Stimulated activated CD8-positive, alpha-beta memory T cell treated with anti-CD3 and anti-CD28 coated beads, Interleukin-15, amount 100 ng/mL, for 1 hour (primary cell): ENCODE measurements around the gene ABL1.

Source experiments
- DNase-seq: peaks from one replicate; pipeline ENCODE4 v3.0.0-alpha.2; 2020; ENCODE audit warnings: low read depth

Gene ABL1

DNA sequence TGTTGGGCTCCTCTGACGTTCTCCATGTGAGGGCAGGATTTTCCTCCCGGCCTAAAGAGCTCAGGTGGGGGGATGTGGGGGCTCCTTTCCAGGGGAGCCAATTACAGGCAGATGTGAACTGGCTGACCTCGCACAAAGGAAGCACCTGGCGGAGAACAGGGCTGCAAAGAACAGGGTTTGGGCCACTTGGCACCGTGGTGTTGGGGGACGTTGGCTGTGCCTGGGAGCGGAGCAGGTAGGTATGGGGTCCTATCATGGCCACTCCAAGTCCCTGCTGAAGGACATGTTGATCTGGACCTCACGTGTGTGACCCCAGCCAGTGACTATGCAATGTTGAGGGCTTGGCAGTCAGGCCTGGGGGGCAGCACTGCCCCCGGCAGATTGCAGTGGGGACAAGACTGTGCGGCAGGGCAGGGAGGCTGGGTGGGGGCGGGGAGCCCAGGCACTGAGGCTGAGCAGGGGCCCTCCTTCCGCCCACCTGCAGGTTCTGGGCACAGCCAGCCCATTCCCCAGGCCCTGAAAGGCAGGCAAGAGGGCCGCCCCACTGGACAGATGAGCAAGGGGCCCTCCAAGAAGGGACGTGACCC, 84.6 kb downstream of the ABL1 start:
- no peak for DNase-seq

DNA sequence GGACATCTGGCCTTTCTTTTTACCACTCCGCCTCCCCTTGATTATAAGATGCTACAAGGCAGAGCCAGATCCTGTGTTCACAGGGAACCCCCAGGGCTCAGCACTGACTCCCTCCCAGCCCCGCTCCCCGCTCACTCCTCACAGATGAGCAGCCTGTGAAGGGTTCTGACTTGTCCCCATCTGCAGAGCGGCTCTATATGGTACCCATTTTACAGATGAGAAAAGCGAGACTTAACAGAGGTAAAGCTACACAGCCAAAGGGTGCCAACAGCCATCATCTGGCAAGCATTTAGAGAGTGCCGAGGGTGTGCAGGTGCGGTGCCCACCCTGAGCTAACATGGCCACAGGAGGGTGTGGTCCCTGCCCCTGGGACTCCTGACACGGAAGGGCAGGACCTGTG, 85.2 kb downstream of the ABL1 start:
- DNase-seq = no peak

DNA sequence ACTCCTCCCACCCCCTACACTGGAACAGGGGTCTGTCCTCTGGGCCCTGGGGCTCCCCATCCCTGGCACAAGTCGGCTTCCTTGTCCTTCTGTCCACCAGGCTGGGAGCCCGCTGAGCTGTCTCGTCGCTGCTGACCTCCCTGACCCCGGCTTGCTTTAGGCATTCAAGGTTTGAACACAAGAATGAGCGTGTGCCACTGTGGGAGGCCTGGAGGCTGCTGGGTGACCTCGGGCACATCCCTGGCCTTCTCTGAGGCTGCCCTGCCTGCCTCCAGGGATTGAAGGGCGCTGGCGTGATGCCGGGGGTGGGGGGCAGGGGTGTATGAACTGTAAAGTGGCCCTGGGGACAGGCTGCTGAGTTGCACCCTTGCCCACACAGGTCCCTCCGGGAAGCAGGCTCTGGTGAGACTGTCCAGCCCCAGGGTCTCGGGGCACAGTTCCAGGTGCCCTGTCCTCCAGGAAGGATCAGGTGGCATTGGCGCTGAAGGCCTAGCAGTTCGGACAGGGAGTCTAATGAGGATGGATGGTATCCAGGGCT, 85.8 kb downstream of the ABL1 start:
- no peak for DNase-seq

DNA sequence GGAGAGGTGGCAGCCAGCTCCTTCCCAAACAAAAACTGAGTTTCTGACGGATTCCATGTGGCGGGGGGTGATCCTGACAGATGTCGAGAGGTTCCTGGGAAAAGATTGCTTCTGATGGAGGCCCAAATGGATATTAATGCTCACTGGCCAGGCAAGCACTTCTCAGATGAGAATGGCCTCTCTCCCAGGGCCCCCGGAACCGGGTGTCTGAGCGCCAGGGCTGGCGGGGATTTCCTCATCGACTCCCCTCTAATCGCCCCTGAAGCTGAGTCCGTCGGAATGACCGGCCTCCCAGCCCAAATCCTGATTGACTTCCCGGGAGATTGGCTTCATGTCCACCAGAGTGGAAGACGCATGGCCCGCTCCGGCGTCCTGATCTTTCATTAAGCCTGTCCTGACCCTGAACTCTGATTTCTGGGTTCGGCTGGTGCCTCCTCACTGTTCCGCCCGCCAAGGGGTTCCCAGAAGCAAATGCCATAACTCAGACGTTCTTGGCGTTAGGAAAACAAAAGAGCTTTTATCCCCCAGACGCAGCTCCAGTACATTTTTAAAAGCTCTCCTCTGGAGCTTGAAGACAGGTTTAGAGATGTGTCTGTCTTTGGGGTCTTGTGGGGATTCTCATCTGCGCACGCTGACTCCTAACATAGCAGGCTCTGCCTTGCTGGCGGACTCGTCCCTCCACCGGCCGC, 86.4 kb downstream of the ABL1 start:
- no peak for DNase-seq

DNA sequence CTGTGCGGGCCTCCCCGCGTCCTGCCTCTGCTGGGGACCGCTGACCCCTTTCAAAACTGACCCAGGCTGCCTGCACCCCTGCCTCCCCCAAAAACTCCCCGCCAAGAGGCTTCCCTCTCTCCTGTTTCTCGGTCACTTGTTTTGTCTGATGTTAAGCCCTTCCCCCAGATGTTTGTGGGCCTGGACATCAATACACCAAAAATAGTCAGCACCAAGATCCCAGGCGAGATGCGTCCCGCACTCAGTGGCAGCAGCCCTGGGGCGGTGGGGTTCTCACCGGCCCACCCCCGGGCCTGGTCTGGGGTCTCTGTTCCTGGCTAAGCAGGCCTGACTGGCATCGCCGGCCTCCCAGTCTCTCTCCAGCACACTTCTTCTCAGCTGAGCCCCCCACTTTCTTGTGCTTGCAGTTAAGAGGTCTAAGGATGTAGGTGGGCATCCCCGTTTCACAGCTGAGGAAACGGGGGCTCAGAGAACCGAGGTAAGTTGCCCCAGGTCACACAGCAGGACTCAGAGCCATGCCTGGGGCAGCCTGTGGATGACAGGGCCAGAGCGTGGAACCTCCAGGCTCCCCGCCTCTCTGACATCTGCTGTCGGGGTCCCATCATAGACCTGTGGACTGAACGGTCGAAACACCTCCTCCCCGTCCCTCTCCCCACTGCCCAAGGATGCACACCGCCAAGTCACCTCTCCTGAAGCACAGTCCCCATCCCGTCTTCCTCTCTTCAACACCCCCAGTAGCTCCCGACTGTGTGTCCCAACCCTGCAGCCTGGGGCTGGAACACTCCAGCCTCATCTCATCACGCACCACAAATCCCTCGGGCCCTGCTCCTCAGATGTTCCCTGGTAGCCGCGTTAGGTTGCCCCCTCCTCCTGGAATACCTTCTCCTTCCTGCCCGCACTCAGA, 87.2 kb downstream of the ABL1 start:
- DNase-seq = no peak

DNA sequence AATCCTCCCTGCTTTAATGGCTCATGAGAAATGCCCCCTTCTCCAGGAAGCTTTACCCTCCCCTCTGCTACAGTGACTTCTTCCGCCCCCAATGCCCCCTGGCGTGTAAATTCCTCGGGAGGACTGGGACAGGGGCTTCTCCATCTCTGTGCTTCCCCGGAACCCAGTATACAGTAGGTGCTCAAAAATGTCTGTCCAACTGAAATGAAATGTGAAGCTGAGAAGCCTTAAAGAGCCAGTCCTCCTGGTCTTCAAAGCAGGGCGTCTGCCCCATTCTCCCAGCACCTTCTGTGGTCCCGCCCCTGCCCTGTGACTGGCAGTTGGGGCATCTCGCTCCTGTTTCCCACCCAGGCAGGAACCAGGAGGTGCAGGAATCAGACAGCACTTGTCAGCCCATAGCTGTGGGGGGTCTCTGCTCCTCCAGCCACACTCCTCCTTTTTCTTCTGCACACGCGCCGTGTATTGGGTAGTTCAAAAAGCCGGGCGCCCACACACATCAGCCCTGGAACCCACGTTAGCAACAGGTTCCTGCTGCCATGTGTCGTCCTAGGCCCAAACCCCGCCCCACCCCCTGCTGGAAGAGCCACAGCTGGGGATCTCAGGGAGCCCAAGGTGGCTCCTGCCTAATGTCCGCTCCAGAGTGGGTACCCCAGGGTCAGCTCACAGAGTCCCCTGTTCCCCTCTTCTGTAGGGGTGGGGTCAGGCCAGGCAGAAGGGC, 88.0 kb downstream of the ABL1 start:
- no peak for DNase-seq

DNA sequence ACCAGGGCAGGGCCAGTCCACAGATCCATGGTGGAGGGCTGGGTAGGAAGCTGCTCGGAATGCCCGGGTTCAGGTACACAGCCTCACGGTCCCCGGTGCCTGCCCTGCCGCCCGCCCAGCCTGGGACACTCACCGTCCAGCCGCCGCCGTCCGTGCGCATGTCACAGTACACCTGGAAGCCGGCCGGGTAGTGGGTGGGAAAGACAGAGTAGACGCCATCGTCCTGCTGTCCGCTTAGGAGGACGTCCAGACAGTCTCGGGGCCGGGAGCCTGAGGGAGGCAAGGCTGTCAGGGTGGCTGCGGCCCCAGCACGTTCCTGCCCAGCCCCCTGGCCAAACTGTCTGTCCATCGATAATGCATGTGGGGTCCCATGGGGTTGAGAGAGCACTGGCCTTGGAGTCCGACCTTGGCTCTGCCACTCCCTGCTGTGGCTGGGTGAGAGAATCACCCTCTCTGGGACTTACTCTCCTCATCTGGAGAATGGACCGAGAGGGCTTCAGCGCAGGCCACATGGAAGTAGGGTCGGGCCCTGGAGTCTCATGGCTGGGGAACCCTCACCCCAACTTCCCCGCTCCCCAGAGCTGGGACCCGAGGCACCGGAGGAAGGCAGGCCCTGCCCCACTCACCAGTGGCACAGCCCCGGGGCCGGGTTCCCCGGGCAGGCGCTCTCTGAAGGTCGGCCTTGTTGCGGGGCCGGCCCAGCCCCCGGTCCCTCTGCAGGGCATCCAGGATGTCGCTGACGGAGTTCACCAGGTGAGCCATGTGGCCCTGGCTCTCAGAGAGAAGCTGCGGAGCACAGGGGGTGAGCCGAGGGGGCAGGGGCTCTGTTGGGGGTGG, 88.8 kb downstream of the ABL1 start:
- no peak for DNase-seq

DNA sequence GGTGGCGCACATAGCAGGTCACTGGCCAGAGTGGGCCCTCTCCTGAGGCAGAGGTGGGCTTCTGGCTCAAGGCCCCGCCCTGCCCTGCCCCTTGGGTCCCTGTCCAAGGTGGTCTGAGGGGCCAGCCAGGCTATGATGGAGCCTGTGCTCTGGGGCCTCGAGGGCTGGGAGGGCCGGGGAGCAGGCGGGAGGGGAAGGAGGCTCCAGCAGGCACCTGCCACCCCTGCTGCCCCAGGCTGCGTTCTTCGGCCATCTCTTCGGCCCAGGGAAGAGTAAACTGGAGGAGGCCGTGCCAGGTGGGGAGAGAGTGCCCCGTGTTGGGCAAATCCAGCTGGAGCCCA, 89.4 kb downstream of the ABL1 start:
- DNase-seq = no peak

DNA sequence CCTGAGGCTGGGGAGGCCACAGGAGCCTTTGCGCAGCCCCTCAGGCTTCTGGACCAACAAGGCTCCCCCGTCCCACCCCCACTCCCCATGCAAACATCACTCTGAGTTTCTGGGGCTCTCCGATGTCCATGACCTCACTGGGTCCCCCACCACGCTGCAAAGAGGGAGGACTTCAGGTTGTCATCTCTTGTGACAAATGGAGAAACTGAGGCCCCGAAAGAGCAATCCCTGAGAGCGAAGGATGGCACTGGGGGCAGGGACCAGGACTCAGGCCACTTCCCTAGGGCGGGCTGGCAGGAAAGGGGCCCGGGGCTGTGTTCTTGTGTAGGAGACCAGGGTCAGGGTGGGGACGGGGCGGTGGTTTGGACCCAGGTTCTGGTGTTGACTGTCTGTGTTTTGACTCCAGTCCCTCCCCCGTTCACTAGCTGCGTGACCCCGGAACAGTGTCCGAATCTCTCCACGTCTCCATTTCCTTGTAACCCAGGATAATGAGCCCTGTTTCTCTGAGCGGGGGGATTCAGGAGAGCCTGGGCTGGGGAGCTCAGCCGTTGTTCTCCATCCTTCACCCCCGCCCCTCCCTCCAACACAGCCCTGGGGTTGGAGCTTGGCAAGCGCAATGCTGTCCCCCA, 90.1 kb downstream of the ABL1 start:
- DNase-seq = no peak

DNA sequence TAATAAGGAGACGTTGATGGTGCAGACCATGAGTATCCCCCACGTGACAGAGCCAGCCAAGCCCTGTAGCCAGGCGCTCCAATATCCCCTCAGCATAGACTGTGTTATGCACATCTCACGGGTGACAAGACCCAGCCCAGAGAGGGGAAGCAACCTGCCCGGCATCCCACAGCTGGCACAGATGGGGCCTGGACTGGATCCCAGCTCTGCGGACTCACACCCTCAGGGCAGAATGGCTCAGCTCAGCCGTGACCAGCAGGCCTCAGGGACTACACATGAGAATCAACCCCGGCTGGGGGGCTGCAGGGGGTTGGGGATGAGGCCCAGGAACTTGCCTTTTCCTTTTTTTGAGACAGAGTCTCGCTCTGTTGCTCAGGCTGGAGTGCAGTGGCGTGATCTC, 92.3 kb downstream of the ABL1 start:
- no peak for DNase-seq

DNA sequence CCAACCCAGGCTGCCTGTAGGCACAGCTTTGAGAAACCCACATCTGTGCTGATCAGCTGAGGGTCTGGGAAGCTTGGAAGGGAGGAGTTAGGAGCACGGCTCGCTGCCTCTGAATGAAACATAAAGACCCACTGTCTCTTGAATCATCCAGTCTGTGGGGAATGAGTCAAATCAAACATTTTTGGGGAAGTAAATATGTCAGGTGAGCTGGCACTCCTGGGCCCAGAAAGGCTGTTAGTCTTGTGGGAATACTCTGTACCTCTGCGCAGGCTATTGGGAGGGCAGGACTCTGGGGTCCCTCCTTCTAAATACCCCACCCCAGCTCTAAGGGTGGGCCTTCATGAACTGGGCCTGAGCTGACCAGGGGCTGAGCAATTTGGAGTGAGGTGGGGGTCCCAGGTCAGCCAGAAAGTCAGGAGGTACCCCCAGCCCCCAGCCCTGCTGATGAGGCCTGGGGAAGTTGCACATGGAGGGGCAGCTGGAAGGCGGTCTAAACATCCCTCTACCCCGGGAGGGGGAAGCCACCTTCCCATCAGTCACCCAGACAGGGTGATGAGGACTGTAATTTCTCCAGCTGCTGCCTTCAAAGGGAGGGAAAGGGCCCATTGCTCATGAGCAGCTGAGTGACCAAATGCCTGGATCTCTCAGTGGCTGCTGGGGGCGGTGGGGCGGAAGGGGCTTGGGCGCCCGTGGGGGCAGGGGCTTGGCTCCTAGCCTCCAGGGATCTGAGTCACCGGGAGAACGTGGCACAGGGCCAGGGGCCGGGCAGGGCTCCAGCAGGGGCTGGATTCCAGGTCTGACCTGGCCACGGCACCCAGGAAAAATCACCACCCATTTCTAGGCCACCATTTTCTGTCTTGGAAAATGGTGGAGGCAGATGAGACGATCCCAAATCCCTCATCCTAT, 93.2 kb downstream of the ABL1 start:
- DNase-seq = no peak

DNA sequence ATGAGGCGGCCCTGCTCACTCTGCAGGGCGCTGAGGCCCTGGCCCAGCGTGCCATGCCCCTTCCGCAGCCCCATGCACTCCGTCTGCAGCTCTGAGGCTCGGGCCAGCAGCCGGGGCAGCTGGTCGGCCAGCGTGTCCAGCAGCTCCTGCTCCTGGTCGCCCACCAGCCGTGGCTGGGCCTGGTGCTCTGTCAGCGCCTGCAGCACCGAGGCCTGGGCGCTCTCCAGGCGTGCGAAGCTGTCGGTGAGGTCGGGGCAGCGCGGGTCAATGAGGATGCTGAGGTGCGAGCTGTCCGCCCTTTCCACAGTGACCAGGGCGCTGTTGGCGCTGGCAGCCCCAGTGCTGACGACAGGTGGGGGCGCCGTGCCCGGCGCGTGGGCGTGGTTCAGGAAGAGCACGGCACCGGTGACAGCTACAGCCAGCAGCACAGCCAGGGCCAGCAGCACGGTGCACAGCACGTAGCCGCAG, 94.6 kb downstream of the ABL1 start:
- DNase-seq = no peak

DNA sequence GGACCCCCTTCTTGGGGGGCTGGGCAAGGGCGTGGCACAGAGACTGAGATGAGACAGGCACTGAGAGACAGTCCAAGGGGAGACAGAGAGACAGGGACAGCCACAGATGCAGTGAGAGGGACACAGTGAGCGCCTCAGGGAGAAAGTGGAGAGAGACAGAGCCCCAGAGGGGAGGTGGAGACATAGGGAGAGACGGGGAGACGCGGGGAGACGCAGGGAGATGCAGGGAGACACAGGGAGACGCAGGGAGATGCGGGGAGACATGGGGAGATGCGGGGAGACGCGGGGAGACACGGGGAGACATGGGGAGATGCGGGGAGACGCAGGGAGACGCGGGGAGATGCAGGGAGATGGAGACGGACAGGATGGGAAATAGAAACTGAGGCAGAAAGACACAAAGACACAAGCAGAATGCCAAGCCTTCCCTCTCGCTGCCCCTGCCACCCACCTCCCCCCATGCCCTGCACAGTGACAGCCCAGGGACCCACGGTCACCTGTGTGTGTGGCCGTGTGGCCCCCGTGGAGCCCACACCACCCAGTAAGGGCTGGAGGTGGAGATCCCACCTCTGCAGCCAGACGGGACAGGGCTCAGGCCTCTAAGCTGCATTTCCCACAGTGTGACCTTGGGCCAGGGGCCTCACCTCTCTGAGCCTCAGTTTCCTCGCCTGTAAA, 95.2 kb downstream of the ABL1 start:
- DNase-seq = no peak

DNA sequence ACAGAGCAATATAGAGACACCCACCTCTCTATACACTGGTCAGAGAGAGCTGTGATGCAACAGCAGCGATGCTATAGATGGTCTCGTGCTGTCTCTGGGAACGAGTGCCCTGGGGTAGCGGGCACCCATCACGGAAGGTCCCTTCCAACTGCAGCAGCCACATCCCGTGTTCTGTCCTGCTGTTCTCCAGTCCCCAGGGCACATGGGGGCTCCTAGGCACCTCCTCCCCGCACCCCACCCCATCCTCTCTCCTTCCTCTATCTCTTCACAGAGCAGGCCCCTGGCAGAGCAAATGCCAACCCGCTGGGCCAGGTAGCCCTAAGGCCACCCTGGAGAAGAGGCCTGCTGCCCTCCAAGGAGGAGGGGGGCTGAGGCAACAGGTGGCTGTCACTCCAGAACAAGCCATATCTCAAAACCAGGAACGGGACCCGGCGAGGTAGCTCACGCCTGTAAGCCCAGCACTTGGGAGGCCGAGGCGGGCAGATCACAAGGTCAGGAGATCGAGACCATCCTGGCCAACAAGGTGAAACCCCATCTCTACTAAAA, 95.8 kb downstream of the ABL1 start:
- DNase-seq = no peak

DNA sequence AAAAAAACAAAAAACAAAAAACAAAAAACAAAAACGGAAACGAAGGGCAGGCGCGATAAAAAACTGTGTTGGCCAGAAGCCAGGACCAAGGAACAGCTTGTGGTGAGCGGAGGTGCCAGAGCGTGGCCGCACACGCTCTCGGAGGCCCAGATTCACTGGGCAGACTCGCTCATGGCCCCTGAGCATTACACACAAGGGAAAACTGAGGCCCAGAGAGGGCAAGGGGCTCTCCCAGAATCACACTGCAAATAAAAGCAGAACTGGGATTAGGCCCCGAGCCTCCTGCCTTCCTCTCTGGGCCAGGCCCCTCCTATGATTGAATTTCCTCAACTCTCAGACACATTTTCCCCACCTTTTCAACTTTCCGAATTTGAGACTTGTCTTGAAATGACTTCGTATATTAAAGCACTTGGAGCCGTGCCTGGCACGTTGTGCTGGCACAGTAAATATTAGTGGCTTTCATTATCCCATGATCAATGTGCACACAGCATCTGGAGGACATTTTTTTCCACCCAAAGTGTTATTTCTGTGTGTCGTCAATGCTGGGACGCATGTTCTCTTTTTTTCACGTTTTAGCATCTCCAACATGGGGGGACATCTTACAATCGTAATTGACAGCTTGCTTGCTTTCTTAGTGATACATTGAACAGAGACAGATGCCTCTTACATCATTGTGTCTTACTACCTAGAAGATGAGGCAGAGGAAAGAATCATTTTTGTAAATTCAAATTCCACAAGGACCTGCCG, 96.6 kb downstream of the ABL1 start:
- DNase-seq = no peak

DNA sequence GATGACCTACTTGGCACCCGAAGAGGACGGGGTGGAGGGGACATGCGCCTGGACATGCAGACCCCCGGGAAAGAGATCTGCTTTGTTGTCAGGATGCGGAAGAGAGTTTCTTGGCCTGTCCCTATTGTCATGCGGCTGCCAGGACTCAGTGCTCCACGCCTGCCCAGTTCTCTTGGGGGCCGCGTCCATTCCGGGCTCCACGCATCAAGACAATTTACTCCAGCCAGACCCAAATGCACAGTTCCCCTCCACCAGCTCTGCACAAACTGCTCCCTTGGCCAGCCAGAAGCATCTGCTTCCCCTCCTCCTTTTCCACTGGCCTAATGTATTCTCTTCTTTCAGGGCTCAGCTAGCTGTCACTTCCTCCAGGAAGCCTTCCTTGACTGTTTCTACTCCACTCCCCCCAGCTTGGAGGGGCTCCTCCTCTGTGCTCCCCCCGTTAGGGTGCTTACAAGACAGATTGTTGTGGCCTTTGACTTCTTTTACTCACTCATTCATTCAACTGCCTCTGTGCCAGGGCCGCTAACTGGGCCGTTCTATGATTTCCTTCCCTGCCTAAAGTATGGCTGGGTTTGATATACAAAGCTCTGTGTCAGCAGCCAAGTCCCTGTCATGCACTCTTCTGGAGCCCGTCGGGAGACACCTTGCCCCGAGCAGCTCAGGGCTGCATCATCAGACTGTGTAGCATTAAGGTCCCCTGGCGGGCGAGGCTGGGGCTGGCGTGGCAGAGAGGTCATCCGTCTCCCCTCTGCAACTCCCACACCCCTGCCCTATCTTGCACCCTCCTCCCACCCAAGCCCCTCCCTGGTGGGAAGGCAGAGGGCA, 97.4 kb downstream of the ABL1 start:
- no peak for DNase-seq
